Fibroblast of villous mesenchyme (primary cell): Measurements from ENCODE around the gene PRDM16. TPM values are rescaled to one million over a fixed set of nuclear protein-coding genes. Genes with fewer than 3 reads are reported as not detected.

ENCODE experiments used
- DNase-seq: peaks from one replicate; pipeline ENCODE4 v3.0.0-alpha.2; 2010; ENCODE audit warnings: low read depth
- H3K4me3 ChIP-seq: 2 replicates; pipeline ENCODE4 v1.5.1; 2011; ENCODE audit warnings: low read depth, mild to moderate bottlenecking, low read length
- total RNA-seq: library from RNA; depleted of rRNA; stranded (reverse); fragments of >200 nt; gene quantifications from 2 replicates; pipeline ENCODE4 v1.2.3, GENCODE V29; 2012
- TF ChIP-seq, protein P1 (sequence below): IDR thresholded peaks from 2 replicates; pipeline ENCODE4 v1.5.1; 2012; ENCODE audit warnings: low read depth, mild to moderate bottlenecking, low read length; ENCODE audit not compliant: insufficient read depth

PRDM16 gene
- total RNA-seq, 1 donor, result 1.7 TPM

DNA sequence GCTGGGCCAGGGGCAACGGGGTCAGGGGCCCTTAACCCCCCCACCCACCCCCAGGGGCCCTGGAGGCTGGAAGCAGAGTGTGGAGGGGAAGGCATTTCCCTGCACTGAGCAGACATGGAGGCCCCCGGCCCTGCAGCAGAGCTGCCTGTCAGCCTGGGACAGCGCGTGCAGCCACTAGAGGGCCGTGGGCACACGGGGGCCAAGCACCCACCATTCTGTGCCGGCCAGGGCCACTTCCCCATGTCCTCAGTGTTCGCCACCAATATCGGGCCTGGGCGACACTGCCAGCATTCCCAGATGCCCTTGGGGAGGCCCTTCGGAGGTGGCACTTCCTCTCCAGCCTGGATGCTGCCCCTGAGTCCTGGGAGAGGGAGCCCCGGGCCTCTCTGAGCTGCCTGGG, 362.3 kb downstream of the PRDM16 start:
- TF ChIP-seq, protein P1, sequence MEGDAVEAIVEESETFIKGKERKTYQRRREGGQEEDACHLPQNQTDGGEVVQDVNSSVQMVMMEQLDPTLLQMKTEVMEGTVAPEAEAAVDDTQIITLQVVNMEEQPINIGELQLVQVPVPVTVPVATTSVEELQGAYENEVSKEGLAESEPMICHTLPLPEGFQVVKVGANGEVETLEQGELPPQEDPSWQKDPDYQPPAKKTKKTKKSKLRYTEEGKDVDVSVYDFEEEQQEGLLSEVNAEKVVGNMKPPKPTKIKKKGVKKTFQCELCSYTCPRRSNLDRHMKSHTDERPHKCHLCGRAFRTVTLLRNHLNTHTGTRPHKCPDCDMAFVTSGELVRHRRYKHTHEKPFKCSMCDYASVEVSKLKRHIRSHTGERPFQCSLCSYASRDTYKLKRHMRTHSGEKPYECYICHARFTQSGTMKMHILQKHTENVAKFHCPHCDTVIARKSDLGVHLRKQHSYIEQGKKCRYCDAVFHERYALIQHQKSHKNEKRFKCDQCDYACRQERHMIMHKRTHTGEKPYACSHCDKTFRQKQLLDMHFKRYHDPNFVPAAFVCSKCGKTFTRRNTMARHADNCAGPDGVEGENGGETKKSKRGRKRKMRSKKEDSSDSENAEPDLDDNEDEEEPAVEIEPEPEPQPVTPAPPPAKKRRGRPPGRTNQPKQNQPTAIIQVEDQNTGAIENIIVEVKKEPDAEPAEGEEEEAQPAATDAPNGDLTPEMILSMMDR, result peak; percentile 15
- H3K4me3 ChIP-seq, result no peak overlapping the region
- no peak for DNase-seq

DNA sequence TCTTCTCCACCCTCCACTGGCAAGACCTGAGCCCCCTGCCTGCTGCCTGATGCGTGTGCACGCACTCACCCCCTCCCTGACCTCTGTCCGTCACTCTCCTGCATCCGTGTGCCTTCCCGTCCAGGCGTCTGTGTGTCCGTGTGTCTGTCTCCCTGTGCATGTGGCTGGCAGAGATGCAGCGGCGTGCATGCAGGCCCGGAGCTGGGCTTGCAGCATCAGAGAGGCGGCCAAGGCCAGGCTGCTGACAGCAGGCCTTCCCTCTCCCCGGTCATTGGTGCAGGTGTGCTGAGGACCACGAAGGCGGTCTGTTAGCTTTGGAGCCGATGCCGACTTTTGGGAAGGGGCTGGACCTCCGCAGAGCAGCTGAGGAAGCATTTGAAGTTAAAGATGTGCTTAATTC, 362.7 kb downstream of the PRDM16 start:
- no peak overlapping the region for H3K4me3 ChIP-seq
- TF ChIP-seq, protein P1, result no peak
- DNase-seq, result no peak

DNA sequence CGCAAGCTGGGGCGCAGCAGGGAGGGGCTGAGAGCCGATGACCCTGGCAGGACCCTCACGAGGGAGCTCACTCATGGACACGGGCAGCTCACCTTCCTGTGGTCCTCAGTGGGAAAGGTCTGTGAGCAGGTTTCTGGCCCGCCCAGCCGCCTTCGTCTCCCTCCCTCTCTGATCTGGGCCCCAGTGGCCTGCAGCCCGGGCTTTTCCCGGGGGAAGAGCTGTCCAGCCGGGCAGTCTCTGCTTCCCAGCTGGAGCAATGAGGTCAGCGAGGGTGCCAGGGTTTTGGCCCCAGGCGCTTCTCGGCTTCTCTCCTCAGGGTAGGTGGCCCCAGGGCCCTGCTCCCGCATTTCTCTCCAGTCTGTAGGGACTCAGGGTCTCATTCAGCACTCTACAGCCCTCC, 363.3 kb downstream of the PRDM16 start:
- DNase-seq, result no peak
- H3K4me3 ChIP-seq, result no peak overlapping the region
- TF ChIP-seq, protein P1, result no peak

DNA sequence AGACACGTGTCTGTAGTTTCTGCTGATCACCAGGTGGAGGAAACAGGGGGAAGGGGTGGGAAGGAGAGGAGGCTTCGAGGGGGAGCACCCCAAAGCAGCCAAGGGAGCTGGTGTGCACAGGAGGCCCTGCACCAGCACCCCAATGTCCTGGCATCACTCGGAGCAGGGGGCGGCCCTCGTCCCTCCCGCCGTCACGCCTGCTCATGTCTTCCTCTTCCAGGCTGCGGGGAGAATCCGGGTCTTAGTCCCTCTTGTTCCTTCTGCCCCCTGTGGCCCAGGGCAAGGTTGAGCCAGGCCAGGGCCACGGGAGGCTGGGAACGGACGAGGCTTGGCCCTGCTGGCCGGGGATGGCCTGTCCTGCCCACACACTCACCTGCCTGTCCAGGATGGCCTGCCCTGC, 364.1 kb downstream of the PRDM16 start:
- no peak overlapping the region for H3K4me3 ChIP-seq
- TF ChIP-seq, protein P1, result no peak
- DNase-seq, result no peak

DNA sequence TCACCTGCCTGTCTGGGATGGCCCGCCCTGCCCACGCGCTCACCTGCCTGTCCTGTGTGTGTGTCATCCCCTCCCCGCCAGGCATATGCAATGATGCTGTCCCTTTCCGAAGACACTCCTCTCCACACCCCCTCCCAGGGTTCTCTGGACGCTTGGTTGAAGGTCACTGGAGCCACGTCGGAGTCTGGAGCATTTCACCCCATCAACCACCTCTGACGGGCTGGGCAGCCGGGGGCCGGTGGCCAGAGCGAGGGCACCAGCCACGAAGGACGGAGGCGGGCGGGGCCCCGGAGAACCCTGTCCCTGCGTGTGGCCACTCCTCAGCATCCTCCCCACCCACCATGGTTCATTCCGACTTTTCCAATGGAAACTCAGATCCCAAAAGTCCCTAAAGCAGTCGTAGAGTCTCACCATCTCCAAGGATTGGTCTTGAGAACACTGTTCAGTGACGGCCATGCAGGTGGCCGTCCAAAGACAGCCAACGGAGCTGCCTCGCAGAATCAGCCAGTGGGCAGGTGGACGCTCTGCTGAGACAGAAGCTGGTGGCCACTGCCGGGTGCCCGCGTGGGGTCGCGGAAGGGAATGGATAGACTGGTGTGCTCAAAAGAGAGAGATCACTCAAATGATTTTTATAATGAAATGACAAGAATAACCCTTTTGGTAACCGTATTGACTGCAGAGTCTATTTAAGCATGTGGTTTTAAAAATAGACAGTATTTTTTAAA, 364.8 kb downstream of the PRDM16 start:
- no peak for DNase-seq
- TF ChIP-seq, protein P1, result no peak
- no peak overlapping the region for H3K4me3 ChIP-seq

DNA sequence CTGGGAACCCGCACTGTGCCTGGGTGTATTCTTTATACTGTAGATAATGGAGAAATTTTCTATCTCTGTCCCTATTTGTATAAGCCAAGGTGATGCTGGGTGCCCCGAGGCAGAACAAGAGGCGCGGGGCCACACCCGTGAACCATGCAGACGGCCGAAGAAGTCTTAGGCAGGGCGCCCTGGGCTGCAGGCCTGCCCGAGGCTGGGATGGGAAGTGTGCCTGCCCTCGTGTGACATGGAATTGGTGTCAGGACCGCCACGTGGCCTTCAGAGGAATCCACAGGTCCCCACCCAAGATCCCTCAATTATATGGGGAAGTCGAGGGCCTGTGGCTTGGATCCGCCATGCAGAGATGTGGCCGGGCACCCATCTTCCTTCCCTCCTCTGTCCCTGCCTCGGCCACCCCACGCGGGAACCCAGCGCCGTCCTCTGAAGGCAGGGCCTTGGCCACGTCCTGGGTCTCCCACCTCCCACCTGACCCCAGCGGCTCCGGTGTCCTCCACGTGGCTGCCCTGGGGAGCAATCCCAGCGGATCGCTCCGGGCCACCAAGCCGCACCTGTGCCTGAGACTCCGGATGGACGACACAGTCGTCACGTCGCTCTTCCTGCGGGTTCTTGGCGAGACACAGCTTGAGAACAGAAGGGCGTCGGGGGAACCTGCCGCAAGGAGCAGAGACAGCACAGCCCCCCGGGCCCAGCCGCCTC, 365.6 kb downstream of the PRDM16 start:
- TF ChIP-seq, protein P1, result no peak
- no peak for DNase-seq

More for the DNA sequence above, 365.6 kb downstream of the PRDM16 start:
- H3K4me3 ChIP-seq, result no peak overlapping the region
